Fibroblast of lung (primary cell): ENCODE data around the gene NUDT14. TPM values are rescaled to one million over a fixed set of nuclear protein-coding genes. Genes with fewer than 3 reads are reported as not detected.

Experiments
- DNase-seq, 2 donors: peaks; one replicate each; pipeline versions ENCODE4 v3.0.0 to v3.0.0-alpha.2; 2010; ENCODE audit warnings: low read depth in 2 of 2
- H2AFZ ChIP-seq: 2 replicates; pipeline ENCODE4 v1.5.1; 2012; ENCODE audit warnings: low read length, control low read depth, inconsistent platforms
- H3K27ac ChIP-seq: 2 replicates; pipeline ENCODE4 v1.5.1; 2011; ENCODE audit warnings: low read length, control low read depth; ENCODE audit not compliant: insufficient read depth
- H3K27me3 ChIP-seq: 2 replicates; pipeline ENCODE4 v1.5.1; 2011; ENCODE audit warnings: mild to moderate bottlenecking, low read length; ENCODE audit not compliant: control insufficient read depth, insufficient read depth
- H3K36me3 ChIP-seq: 2 replicates; pipeline ENCODE4 v1.5.1; 2011; ENCODE audit warnings: low read length; ENCODE audit not compliant: control insufficient read depth, insufficient read depth
- H3K4me1 ChIP-seq: 2 replicates; pipeline ENCODE4 v1.5.1; 2011; ENCODE audit warnings: low read length; ENCODE audit not compliant: control insufficient read depth, insufficient read depth; ENCODE audit errors: extremely low read depth
- H3K4me2 ChIP-seq: 2 replicates; pipeline ENCODE4 v1.5.1; 2011; ENCODE audit warnings: low read length, control low read depth; ENCODE audit not compliant: insufficient read depth; ENCODE audit errors: extremely low read depth
- H3K4me3 ChIP-seq, 4 experiments: fragments of 200-600 bp in 1 of 4; sonication (generic) in 1 of 4; replicated peaks in 1 of 4; 2 replicates each; pipeline ENCODE4 v1.5.1; 2011 to 2016; ENCODE audit warnings: low read length in 4 of 4, low read depth in 3 of 4, mild to moderate bottlenecking in 3 of 4, control low read depth in 2 of 4, inconsistent platforms in 1 of 4, mixed read lengths in 1 of 4; ENCODE audit not compliant: insufficient read depth in 1 of 4; ENCODE audit errors: control extremely low read depth in 1 of 4
- H3K79me2 ChIP-seq: 2 replicates; pipeline ENCODE4 v1.5.1; 2012; ENCODE audit warnings: mild to moderate bottlenecking, low read length, inconsistent platforms; ENCODE audit not compliant: control insufficient read depth, insufficient read depth
- H3K9ac ChIP-seq: 2 replicates; pipeline ENCODE4 v1.5.1; 2011; ENCODE audit warnings: mild to moderate bottlenecking, low read length, control low read depth; ENCODE audit not compliant: insufficient read depth
- H3K9me3 ChIP-seq: 2 replicates; pipeline ENCODE4 v1.5.1; 2012; ENCODE audit warnings: low read depth, low read length; ENCODE audit not compliant: control insufficient read depth, insufficient read depth
- H4K20me1 ChIP-seq: 2 replicates; pipeline ENCODE4 v1.5.1; 2011; ENCODE audit warnings: low read length; ENCODE audit not compliant: control insufficient read depth, insufficient read depth; ENCODE audit errors: extremely low read depth
- CTCF ChIP-seq, 2 donors: IDR thresholded peaks in 1 of 2; conservative IDR thresholded peaks in 1 of 2; 1 replicate in 1 of 2; 2 replicates in 1 of 2; pipeline ENCODE4 v1.5.1; 2011 to 2012; ENCODE audit warnings: low read length in 2 of 2, control low read depth in 1 of 2, inconsistent platforms in 1 of 2, low read depth in 1 of 2, mild to moderate bottlenecking in 1 of 2
- EZH2 ChIP-seq: IDR thresholded peaks from 2 replicates; pipeline ENCODE4 v1.5.1; 2012; ENCODE audit warnings: low read length, control low read depth, mild to moderate bottlenecking; ENCODE audit errors: missing control alignments
- polyA plus RNA-seq, 2 donors: library from polyadenylated mRNA; depleted of rRNA in 1 of 2; stranded (reverse) in 1 of 2; unstranded in 1 of 2; fragments of >200 nt; gene quantifications; 2 replicates each; pipeline ENCODE4 v1.2.1, GENCODE V29; 2011 to 2012; ENCODE audit warnings: missing spikeins in 1 of 2
- total RNA-seq: library from RNA; depleted of rRNA; stranded (reverse); fragments of >200 nt; gene quantifications from 2 replicates; pipeline ENCODE4 v1.2.1, GENCODE V29; 2014

Gene NUDT14
- total and polyA plus RNA-seq, 2 donors (not counting 1 experiment from before 2014, with no cell fraction given) = 6.7 to 14.2 TPM

- no peaks in the 10 kb centered on the region for H4K20me1 ChIP-seq
- H3K27ac ChIP-seq = no peak overlapping the region
- no peak for DNase-seq
- H3K9me3 ChIP-seq = no peaks in the 10 kb centered on the region
- H3K4me3 ChIP-seq = no peak overlapping the region
- no peaks in the 10 kb centered on the region for H3K79me2 ChIP-seq
- H3K9ac ChIP-seq = no peak overlapping the region
- TF ChIP-seq EZH2 = no peak
- no peak for TF ChIP-seq CTCF (conservative IDR thresholded peaks at IDR 0.05 in 1 of 2, IDR thresholded peaks at IDR 0.05 in 1 of 2; ENCODE audit: low read depth in 1 of 2, low read length in 2 of 2)
- H3K27me3 ChIP-seq = peaks cover 7% of the 10 kb centered on the region
- H3K36me3 ChIP-seq = no peaks in the 10 kb centered on the region
- H3K4me2 ChIP-seq = no peak overlapping the region
- no peak overlapping the region for H2AFZ ChIP-seq
- H3K4me1 ChIP-seq = peaks cover 4% of the 10 kb centered on the region
Measured at GRCh38 chr14:105173901-105174894, 6.9 kb downstream of the NUDT14 start.

DNA sequence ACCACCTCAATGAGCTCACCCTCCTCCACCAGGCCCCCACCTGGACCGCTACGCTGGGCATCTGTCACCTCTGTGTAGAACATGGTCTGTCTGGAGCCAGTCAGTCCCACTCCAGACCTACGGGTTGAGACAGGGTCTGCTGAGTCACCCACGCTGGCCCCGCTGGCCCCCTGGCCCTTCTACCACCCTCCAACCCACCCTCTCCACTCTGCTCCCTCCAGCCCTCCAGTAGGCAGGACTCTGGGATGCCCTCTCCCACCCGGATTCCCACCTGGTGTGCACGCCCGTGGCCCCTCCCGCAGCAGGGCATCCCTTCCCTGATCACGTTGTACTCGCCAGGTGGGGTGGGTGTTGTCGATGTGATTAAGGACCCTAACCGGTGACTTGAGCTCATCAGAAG is 8.0 kb downstream of the NUDT14 start:
- Histone ChIP-seq H4K20me1 (no peaks in the 10 kb centered on the region), H2AFZ (no peak overlapping the region), H3K4me1 (peaks cover 4% of the 10 kb centered on the region), H3K9ac (no peak overlapping the region), H3K4me3 (no peak overlapping the region), H3K79me2 (no peaks in the 10 kb centered on the region), H3K9me3 (no peaks in the 10 kb centered on the region), H3K36me3 (no peaks in the 10 kb centered on the region), H3K27me3 (peaks cover 10% of the 10 kb centered on the region), H3K4me2 (no peak overlapping the region), H3K27ac (no peak overlapping the region)
- no peak for DNase-seq
- TF ChIP-seq EZH2 = no peak
- TF ChIP-seq CTCF (conservative IDR thresholded peaks at IDR 0.05 in 1 of 2, IDR thresholded peaks at IDR 0.05 in 1 of 2; ENCODE audit: low read depth in 1 of 2, low read length in 2 of 2) = no peak

DNA sequence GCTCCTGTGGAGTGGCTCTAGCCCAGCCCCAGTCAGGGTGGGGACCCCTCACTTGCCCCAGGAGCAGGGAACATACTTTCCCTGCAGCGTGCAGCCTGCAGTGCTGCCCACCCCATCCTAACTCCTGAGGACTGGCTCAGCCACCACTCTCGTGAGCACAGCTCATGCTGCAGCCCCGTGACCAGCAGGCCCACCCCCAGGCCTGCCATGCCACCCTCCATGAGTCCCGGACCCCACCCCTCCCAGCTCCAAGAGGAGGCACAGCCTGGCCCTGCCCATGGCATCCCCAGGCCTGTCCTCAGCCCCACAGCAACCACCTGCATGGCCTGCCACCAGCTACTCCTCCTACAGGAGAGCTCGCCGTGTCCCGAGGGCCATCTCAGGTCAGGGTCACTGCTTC is 8.6 kb downstream of the NUDT14 start:
- no peaks in the 10 kb centered on the region for H3K36me3 ChIP-seq
- peaks cover 4% of the 10 kb centered on the region for H3K4me1 ChIP-seq
- H2AFZ ChIP-seq = no peak overlapping the region
- H3K9ac ChIP-seq = no peak overlapping the region
- H3K79me2 ChIP-seq = no peaks in the 10 kb centered on the region
- H3K4me2 ChIP-seq = no peak overlapping the region
- no peak overlapping the region for H3K4me3 ChIP-seq
- no peaks in the 10 kb centered on the region for H4K20me1 ChIP-seq
- H3K9me3 ChIP-seq = no peaks in the 10 kb centered on the region
- no peak for TF ChIP-seq EZH2
- no peak for TF ChIP-seq CTCF (conservative IDR thresholded peaks at IDR 0.05 in 1 of 2, IDR thresholded peaks at IDR 0.05 in 1 of 2; ENCODE audit: low read depth in 1 of 2, low read length in 2 of 2)
- peaks cover 14% of the 10 kb centered on the region for H3K27me3 ChIP-seq
- DNase-seq = no peak
- H3K27ac ChIP-seq = no peak overlapping the region
